Memory B cell (primary cell): ENCODE data around the gene STT3B.
A peak's percentile ranks its signal among the peaks of the same experiment; 100 is the strongest.

Experiments used
- ATAC-seq: fragments of 150-1000 bp; cut with Tn5 transposase; 2 replicates; pipeline ENCODE4 v1.10.0; 2021; ENCODE audit warnings: low read depth, mild to moderate bottlenecking, moderate library complexity
- DNase-seq, 2 donors: peaks; one replicate each; pipeline ENCODE4 v3.0.0; 2022; ENCODE audit warnings: low spot score in 2 of 2
- H3K27ac Mint-ChIP-seq: one replicate; pipeline ENCODE4 v1.8.0; 2022; ENCODE audit warnings: mild to moderate bottlenecking, moderate library complexity, mixed read lengths
- H3K27me3 Mint-ChIP-seq: one replicate; pipeline ENCODE4 v1.8.0; 2022; ENCODE audit warnings: mixed read lengths
- H3K36me3 Mint-ChIP-seq: one replicate; pipeline ENCODE4 v1.8.0; 2022; ENCODE audit warnings: mild to moderate bottlenecking, mixed read lengths
- H3K4me1 Mint-ChIP-seq: one replicate; pipeline ENCODE4 v1.8.0; 2022; ENCODE audit warnings: mixed read lengths
- H3K4me3 Mint-ChIP-seq: one replicate; pipeline ENCODE4 v1.8.0; 2022; ENCODE audit warnings: mild to moderate bottlenecking, moderate library complexity, mixed read lengths
- H3K9me3 Mint-ChIP-seq: one replicate; pipeline ENCODE4 v1.8.0; 2022; ENCODE audit warnings: mixed read lengths

STT3B gene

GRCh38 chr3:31550452-31551251 is 17.9 kb downstream of the STT3B start:
- Mint-ChIP-seq H3K4me1 (peaks cover 32% of the 10 kb centered on the region), H3K4me3 (no peak overlapping the region), H3K36me3 (peaks cover 4% of the 10 kb centered on the region), H3K9me3 (no peaks in the 10 kb centered on the region), H3K27me3 (no peaks in the 10 kb centered on the region), H3K27ac (peak overlapping the region; percentile 9)
- ATAC-seq (peak; percentile 68), DNase-seq (no peak)

GRCh38 chr3:31551646-31552045 is 18.9 kb downstream of the STT3B start:
- DNase-seq (no peak), ATAC-seq (no peak)
- Mint-ChIP-seq H3K4me1 (peaks cover 36% of the 10 kb centered on the region), H3K9me3 (no peaks in the 10 kb centered on the region), H3K4me3 (no peak overlapping the region), H3K27me3 (no peaks in the 10 kb centered on the region), H3K27ac (no peak overlapping the region), H3K36me3 (peaks cover 9% of the 10 kb centered on the region)

GRCh38 chr3:31552103-31552502 is 19.4 kb downstream of the STT3B start:
- no peak for DNase-seq
- Mint-ChIP-seq H3K4me3 (no peak overlapping the region), H3K27me3 (no peaks in the 10 kb centered on the region), H3K4me1 (peaks cover 39% of the 10 kb centered on the region), H3K27ac (no peak overlapping the region), H3K9me3 (no peaks in the 10 kb centered on the region), H3K36me3 (peaks cover 9% of the 10 kb centered on the region)
- no peak for ATAC-seq

- no peaks in the 10 kb centered on the region for H3K9me3 Mint-ChIP-seq
- ATAC-seq: no peak
- peaks cover 38% of the 10 kb centered on the region for H3K4me1 Mint-ChIP-seq
- no peak overlapping the region for H3K27ac Mint-ChIP-seq
- H3K36me3 Mint-ChIP-seq: peaks cover 13% of the 10 kb centered on the region
- H3K4me3 Mint-ChIP-seq: no peak overlapping the region
- DNase-seq: no peak
- H3K27me3 Mint-ChIP-seq: no peaks in the 10 kb centered on the region
These were observed 20.5 kb downstream of the STT3B start for GRCh38 chr3:31553258-31553657.

GRCh38 chr3:31555204-31555603 is 22.5 kb downstream of the STT3B start:
- Mint-ChIP-seq H3K4me1 (peaks cover 40% of the 10 kb centered on the region), H3K36me3 (peaks cover 24% of the 10 kb centered on the region), H3K27me3 (no peaks in the 10 kb centered on the region), H3K9me3 (peaks cover 8% of the 10 kb centered on the region), H3K27ac (no peak overlapping the region), H3K4me3 (no peak overlapping the region)
- ATAC-seq (no peak), DNase-seq (no peak)

- peaks cover 45% of the 10 kb centered on the region for H3K4me1 Mint-ChIP-seq
- peaks cover 16% of the 10 kb centered on the region for H3K9me3 Mint-ChIP-seq
- ATAC-seq (no peak), DNase-seq (no peak)
- H3K36me3 Mint-ChIP-seq: peaks cover 29% of the 10 kb centered on the region
- H3K27ac Mint-ChIP-seq: no peak overlapping the region
- H3K4me3 Mint-ChIP-seq: no peak overlapping the region
- no peaks in the 10 kb centered on the region for H3K27me3 Mint-ChIP-seq
These were observed 27.3 kb downstream of the STT3B start for GRCh38 chr3:31559872-31560534.

GRCh38 chr3:31561891-31562290 is 29.2 kb downstream of the STT3B start:
- Mint-ChIP-seq H3K4me3 (no peak overlapping the region), H3K36me3 (peaks cover 22% of the 10 kb centered on the region), H3K27me3 (no peaks in the 10 kb centered on the region), H3K9me3 (peaks cover 16% of the 10 kb centered on the region), H3K4me1 (peaks cover 48% of the 10 kb centered on the region), H3K27ac (no peak overlapping the region)
- DNase-seq (no peak), ATAC-seq (no peak)

GRCh38 chr3:31562525-31562924 is 29.8 kb downstream of the STT3B start:
- Mint-ChIP-seq H3K27me3 (no peaks in the 10 kb centered on the region), H3K36me3 (peaks cover 22% of the 10 kb centered on the region), H3K27ac (no peak overlapping the region), H3K9me3 (peaks cover 16% of the 10 kb centered on the region), H3K4me3 (no peak overlapping the region), H3K4me1 (peaks cover 48% of the 10 kb centered on the region)
- DNase-seq (no peak), ATAC-seq (no peak)

- Mint-ChIP-seq H3K27me3 (no peaks in the 10 kb centered on the region), H3K36me3 (peaks cover 6% of the 10 kb centered on the region), H3K9me3 (peaks cover 7% of the 10 kb centered on the region), H3K4me1 (peaks cover 52% of the 10 kb centered on the region), H3K27ac (peak overlapping the region; percentile 42), H3K4me3 (no peak overlapping the region)
- ATAC-seq (no peak), DNase-seq (no peak)
These were observed 32.6 kb downstream of the STT3B start for GRCh38 chr3:31565288-31565687.

GRCh38 chr3:31567036-31567435 is 34.3 kb downstream of the STT3B start:
- DNase-seq (no peak), ATAC-seq (peak; percentile 88)
- H3K27me3 Mint-ChIP-seq: no peaks in the 10 kb centered on the region
- no peak overlapping the region for H3K27ac Mint-ChIP-seq
- peaks cover 2% of the 10 kb centered on the region for H3K9me3 Mint-ChIP-seq
- H3K4me3 Mint-ChIP-seq: no peak overlapping the region
- H3K4me1 Mint-ChIP-seq: peaks cover 53% of the 10 kb centered on the region
- H3K36me3 Mint-ChIP-seq: no peaks in the 10 kb centered on the region

- Mint-ChIP-seq H3K36me3 (no peaks in the 10 kb centered on the region), H3K27me3 (no peaks in the 10 kb centered on the region), H3K27ac (no peak overlapping the region), H3K9me3 (no peaks in the 10 kb centered on the region), H3K4me1 (peaks cover 41% of the 10 kb centered on the region), H3K4me3 (no peak overlapping the region)
- DNase-seq: no peak
- ATAC-seq: no peak
These were observed 35.9 kb downstream of the STT3B start for GRCh38 chr3:31568649-31569048.

- H3K9me3 Mint-ChIP-seq: no peaks in the 10 kb centered on the region
- ATAC-seq (no peak), DNase-seq (no peak)
- peaks cover 34% of the 10 kb centered on the region for H3K4me1 Mint-ChIP-seq
- H3K27ac Mint-ChIP-seq: no peak overlapping the region
- no peaks in the 10 kb centered on the region for H3K27me3 Mint-ChIP-seq
- H3K4me3 Mint-ChIP-seq: no peak overlapping the region
- H3K36me3 Mint-ChIP-seq: no peaks in the 10 kb centered on the region
These were observed 38.6 kb downstream of the STT3B start for GRCh38 chr3:31571325-31571724.

- no peak for DNase-seq
- Mint-ChIP-seq H3K9me3 (no peaks in the 10 kb centered on the region), H3K27ac (no peak overlapping the region), H3K36me3 (peaks cover 2% of the 10 kb centered on the region), H3K4me3 (no peak overlapping the region), H3K27me3 (no peaks in the 10 kb centered on the region), H3K4me1 (peaks cover 30% of the 10 kb centered on the region)
- ATAC-seq: peak; percentile 51
These were observed 39.7 kb downstream of the STT3B start for GRCh38 chr3:31572236-31573004.
